GM23248 (cell line): Measurements from ENCODE around the gene GABRB3.

Experiments
- EZH2 ChIP-seq: fragments of 200-600 bp; sonication (generic); IDR thresholded peaks from 2 replicates; pipeline ENCODE4 v1.6.1; 2018; ENCODE audit warnings: antibody characterized with exemption, mild to moderate bottlenecking; ENCODE audit not compliant: insufficient read depth, poor library complexity, severe bottlenecking
- EZH2phosphoT487 ChIP-seq: fragments of 200-600 bp; sonication (generic); IDR thresholded peaks from 2 replicates; pipeline ENCODE4 v1.6.1; 2018; ENCODE audit warnings: antibody characterized with exemption, moderate library complexity, mild to moderate bottlenecking, low read depth; ENCODE audit not compliant: insufficient read depth

- TF ChIP-seq EZH2 = no peak
- TF ChIP-seq EZH2phosphoT487 = no peak
These were observed 217.0 kb downstream of the GABRB3 start for GRCh38 chr15:26555898-26556297.
